Stimulated activated CD8-positive, alpha-beta memory T cell treated with anti-CD3 and anti-CD28 coated beads, Interleukin-12 subunit alpha, Interleukin-12 subunit beta, amount 100 ng/mL, for 1 hour (primary cell): ENCODE results near the gene KIAA0513.
"Not testable (repeated sequence)": the region's sequence is repeated elsewhere in the genome, so short reads cannot be mapped to it uniquely, and the experiment has no call there.

Source experiments
- DNase-seq: peaks from one replicate; pipeline ENCODE4 v3.0.0-alpha.2; 2020; ENCODE audit warnings: low read depth

Gene KIAA0513

DNA sequence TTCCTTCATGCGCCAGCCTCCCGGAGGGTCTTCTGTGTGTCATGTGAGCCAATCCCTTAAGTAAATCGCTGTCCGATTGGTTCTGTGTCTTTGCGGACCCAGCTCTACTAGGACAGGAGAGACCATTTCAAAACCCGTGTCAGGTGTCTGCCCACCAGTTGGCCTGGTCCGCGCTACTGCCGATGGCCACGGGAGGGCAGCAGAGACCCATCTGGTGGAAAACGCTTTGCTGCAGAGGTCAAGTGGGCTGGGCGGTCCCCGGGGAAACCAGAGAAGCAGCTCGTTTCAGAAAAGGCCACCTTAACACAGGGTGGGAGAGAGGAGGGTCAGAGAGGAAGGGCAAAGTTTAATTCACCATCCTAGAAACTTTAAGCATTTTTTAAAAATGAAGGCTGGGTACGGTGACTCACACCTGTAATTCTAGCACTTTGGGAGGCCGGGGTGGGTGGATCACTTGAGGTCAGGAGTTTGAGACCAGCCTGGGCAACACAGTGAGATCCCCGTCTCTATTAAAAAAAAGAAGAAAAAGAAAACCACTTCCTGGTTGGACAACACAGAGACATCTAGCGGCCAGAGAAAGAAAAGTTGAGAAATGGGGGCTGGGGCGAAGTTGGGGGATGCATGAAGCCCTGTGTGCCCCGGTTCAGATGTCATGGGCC lies 87.4 kb downstream of the KIAA0513 start:
- peak; percentile 63 for DNase-seq

DNA sequence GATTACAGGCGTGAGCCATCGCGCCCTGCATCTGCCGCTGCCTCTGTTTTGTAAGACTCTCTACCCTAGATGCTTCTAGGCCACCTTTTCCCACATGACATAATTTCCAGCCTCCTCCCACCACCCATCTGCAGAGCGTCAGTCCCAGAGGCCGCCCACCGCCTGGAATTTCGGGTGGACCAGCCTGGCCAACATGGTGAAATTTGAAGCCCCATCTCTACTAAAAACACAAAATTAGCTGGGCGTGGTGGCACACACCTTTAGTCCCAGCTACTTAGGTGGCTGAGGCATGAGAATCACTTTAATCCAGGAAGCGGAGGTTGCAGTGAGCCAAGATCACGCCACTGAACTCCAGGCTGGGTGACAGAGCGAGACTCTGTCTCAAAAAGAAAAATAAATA lies 89.8 kb downstream of the KIAA0513 start:
- no peak for DNase-seq

DNA sequence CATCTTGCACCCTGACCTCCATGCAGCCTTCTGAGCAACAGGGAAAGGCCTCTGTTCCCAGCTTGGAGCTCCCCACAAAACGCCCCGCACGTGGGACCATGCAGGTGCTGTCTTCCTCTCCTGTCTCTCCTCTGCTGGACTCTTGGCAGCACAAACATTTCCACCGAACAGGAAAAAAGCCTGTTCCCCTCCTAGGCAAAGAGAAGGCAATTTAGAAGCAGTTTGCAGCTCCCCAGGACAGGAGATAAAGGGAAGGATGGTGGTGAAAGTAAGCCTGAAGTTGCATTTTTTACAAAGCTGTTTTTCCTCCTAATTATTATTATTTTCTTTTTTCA lies 92.4 kb downstream of the KIAA0513 start:
- no peak for DNase-seq

DNA sequence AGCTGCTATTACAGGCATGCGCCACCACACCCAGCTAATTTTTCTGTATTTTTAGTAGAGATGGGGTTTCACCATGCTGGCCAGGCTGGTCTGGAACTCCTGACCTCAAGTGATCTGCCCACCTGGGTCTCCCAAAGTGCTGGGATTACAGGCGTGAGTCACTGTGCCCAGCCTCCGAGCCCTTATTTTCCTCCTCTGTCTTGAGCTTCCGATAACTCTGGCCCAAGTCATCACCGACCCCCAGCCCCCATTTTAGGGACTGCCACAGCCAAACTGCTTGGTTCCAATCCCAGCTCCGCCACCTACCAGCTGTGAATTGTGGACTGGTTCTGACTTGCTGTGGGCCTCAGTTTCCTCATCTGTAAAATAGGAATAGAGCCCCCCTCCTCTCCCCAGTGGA lies 95.8 kb downstream of the KIAA0513 start:
- DNase-seq = not testable (repeated sequence)

DNA sequence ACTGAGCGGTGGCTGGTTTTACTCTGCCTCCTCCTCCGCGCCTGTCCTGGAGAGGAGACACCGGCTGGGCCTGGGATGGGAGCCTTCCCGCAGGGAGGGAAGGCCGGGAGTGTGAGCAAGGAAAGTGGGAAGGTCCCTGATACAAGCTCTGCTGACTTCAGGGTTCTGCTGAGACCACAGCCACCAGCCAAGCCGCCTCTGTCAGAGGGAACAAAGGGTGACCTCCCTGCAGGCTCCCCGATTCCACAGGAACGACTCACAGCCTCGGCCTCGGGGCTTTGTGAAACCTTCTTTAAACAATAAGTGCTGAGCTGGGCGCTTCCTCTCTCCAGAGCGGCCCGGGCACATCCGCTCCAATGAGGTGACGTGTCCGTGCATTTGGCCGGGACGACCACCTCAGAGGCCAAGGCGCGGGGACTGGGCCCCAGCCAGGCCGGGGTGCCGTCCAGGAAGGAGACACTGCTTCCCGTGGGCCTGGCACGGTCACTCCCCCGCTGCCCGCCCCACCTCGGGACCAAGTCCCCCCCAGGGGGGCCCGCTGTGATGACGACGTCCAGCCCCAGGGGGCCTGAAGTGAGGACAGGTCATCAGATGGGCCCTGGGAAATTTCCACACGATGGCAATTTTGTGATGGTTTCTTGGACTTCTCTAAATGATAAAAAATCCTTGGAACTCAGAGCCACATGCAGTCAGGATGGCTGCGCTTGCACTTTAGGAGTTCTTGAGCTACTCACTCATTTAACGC lies 96.5 kb downstream of the KIAA0513 start:
- no peak for DNase-seq

DNA sequence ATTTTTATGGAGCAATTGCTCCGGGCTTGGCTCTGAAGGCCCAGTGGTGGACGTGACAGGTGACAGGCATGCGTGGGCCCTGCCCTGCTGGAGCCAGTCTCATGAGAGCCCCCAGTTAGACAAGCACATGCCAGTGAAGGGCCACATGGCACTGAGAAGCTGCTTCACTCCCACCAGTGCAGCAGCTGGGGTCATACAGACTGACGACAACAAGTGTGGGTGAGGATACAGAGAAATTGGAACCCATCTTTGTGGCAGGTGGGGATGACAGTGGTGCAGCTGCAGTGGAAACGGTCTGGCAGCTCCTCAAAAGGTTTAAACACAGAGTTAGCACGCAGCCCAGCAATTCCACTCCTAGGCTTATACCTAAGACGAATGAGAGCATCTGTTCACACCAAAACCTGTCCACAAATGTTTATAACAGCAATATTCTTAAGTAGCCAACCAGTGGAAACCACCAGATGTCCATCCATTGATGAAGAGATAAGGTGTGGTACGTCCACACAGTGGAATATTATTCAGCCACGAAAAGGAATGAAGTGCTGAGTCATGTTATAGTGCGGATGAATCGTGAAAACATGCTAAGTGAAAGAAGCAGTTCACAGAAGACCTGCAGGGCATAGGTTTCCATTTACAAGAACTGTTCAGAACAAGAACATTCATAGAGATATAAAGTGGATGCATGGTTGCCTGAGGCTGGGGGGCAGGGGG lies 97.2 kb downstream of the KIAA0513 start:
- no peak for DNase-seq

DNA sequence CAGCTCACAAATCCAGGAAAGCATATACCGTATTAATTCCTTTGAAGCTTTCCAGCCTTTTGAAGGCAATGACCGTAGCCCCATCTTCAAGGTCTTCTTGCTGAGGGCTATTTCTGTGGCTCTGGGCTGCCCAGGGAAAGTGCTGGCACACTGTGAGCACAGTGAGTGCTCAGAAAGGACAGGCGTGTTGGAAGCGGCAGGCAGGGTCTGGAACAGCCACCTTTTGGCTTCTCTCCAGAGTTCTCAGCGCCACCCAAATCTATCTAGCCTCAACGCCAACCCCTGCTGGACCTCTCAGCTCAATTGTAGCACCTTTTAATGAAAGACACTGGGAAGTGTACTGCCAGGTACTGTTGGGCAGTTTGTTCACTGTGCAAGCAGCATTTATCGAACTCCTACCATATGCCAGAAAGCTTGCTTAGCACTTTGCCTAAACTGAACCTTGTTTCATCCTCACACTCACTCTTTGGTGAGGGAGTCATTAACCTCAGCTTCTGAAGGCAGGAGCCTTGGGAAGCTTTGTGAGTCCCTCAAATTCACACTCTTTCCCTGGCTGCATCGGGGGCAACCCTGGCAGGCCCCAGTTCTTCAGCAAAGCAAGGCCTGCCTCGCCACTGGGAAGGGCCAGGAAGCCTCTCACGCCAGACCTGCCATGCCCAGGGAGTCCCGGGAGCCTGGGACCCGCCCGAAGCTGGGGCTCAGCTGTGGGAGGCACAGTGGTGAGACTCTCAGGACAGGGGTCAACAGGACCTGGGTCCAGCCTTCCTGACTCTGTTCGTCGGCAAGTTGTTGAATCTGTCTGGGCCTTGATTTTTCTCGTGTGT lies 98.2 kb downstream of the KIAA0513 start:
- no peak for DNase-seq

DNA sequence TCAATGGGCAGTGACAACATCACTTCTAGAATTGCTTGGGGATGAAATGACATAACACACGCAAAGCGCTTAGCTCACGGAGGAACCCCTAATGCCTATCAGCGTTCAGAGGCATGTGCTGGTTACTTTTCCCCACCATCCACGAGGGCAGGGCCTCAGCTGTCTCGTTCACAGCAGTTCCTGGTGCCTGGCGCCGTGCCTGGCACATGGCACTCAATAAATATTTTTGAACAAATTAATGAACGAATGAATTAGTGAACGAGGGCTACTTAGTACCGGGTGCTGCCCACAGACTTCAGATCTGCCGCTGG lies 98.8 kb downstream of the KIAA0513 start:
- no peak for DNase-seq

DNA sequence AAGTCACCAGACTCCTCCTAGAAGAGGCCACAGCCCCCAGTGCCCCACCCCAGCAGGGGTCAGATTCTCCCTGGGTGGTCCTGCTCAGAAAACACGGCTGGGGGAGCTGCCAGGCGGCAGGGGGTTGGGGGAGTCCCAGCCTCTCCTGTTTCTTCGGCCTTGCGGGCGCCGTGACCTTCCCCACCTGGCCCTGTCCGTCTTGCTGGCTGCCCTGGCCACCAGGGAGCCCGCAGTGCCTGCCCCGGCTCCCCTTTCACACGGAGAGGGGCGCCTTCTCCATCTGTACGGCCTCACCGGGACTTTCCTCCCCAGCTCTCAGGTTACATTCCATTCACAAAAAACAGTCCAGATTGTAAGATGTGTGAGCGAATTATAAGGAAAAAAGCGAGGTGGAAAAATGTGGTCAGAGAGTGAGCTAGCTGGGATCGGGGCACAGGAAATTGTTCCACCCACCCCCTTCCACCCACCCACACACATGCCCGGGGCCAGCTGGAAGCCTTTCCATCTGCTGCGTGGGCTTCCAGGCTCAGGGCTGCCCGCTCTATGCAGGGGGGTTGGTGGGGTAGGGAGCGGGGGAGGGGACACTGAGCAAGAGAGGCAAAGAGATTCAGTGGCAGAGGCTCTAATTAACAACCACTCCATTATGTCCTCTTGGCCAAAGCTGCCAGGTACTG lies 99.2 kb downstream of the KIAA0513 start:
- no peak for DNase-seq

DNA sequence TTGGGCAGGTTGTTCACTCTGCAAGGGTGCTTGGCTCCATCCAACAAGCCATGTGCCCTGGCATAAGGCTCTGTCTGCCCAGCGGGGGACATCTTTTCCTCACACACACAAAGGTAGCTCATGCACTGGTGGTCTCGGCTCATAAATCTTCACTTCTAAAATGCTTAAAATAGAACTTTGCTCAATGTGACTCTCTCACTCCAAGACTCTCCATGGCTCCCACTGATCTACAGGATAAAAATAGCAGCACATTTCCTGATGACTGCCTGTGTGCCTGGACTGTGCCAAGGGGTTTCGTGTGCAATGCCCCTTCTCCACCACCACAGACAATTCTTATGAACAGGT lies 99.8 kb downstream of the KIAA0513 start:
- DNase-seq = no peak

DNA sequence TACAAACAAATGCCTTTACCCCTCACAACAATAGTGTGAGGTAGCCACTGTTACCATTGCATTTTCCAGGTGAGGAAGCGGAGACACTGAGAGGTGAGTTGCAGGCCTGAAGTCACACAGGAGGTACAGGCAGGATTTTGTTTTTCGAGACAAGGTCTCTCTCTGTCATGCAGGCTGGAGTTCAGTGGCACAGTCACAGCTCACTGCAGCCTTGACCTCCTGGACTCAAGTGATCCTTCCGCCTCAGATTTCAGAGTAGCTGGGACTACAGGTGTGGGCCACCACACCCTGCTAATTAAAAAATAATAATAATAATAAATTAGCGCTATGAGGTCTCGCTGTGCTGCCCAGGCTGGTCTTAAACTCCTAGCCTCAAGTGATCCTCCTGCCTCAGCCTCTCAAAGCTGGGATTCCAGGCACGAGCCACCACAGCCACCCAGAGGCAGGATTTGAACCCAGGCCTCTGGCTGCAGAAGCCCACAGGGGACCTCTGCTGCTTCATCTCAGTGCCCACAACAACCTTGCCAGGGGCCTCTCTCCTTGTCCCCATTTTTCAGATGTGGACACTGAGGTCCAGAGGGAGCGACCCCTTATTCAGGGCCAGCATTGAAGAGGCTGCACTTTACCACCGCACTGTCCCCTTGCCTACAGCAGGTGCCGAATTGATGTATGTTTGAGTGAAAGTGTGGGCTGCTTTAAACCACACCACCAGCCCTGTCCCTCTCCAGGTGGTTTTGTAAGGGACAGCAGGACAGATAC lies 100.7 kb downstream of the KIAA0513 start:
- DNase-seq = no peak

DNA sequence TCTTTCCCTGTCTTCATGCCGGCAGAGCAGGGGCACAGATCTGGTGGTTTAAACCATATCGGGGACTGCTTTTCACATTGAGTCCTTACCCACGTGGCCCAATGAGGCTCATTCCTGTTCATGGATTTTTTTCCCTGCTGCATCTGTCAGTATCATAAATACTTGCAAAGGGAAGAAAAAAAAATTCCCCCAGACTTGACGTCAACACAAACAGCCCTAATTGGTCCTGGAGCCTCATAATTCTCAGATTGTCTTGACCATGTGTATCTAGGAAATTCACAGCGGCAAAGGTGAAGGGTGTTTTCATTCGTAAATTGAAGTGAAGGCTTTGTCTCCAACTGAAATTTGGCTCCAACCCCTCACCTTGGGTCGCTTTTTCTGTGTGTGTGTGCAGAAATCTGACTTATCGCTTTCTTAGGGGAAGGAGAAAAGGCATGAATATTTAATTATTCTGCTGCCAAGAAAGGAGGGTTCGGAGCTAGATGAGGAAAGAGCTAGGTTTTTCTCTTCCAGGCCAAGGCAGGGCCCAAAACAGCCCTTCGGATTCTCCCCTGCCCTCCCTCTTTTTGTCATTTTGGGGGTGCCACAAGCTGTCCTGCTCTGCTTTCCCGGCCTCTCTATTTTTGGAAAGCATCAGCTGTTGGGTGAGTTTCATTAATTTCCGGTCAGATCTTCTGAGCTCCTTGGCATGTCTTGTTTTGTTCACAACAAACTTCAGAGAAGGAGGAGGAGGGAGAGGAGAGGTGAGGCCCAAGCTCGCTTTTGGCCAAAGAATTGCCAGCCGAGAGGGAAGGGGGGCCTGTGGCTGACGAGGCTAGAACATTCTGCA lies 102.5 kb downstream of the KIAA0513 start:
- DNase-seq = no peak

DNA sequence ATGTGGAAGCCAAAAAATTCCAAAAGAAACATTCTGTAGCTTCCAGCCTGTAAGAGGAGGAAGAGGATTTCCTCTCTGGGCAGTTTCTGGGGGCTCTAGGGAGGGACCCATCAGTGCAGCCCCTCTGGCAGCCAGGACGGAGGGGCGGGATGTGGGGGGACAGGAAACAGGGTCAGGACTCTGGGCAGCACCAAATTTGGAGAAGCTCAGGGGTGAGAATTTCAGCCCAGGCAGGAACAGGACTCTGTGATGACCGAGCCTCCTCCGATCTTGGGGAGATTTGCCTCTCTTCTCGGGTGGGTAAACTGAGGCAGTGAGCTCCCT lies 103.1 kb downstream of the KIAA0513 start:
- DNase-seq = no peak

DNA sequence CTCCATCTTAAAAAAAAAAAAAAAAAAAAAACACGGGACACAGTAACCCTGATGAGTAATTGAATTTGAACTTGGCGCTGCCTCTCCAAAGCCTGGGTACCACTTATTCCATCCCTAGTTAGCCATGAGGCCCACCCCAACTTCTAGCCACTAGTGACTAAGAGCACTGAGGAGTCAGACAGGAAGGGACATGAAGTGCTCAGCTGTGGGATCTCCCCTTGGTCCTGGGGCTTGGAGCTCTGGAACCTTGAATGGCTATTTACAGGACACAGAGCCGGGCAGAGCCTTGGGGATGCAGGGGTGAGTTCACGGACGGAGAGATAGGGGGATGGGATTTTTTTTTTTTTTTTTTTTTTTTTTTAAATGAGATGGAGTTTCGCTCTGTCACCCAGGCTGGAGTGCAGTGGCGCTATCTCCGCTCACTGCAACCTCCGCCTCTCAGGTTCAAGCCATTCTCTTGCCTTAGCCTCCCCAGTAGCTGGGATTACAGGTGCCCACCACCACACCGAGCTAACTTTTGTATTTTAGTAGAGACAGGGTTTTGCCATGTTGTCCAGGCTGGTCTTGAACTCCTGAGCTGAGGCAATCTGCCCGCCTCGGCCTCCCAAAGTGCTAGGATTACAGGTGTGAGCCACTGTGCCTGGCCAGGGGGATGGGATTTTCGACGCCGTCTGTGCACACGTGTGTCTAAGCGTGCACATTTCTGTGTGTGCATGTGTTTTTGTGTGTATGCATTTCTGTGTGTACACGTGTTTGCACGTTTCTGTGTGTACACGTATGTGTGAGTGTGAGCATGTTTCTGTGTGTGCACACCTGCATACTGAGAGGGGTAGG lies 105.1 kb downstream of the KIAA0513 start:
- DNase-seq = no peak

DNA sequence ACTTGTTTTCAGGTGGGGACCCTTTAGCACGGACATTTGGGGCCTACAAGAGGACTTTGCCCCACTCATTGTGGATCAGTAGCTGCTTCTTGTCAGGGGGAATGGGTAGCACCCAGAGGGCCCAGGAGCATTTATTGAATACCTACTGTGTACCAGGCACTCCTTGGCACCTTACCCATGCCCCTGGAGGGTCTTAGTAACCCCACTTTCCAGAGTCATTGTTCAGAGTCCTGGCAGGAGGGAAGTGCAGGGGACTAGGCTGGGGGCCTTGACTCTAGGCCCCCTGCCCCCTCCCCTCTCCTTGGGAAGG lies 105.7 kb downstream of the KIAA0513 start:
- no peak for DNase-seq

DNA sequence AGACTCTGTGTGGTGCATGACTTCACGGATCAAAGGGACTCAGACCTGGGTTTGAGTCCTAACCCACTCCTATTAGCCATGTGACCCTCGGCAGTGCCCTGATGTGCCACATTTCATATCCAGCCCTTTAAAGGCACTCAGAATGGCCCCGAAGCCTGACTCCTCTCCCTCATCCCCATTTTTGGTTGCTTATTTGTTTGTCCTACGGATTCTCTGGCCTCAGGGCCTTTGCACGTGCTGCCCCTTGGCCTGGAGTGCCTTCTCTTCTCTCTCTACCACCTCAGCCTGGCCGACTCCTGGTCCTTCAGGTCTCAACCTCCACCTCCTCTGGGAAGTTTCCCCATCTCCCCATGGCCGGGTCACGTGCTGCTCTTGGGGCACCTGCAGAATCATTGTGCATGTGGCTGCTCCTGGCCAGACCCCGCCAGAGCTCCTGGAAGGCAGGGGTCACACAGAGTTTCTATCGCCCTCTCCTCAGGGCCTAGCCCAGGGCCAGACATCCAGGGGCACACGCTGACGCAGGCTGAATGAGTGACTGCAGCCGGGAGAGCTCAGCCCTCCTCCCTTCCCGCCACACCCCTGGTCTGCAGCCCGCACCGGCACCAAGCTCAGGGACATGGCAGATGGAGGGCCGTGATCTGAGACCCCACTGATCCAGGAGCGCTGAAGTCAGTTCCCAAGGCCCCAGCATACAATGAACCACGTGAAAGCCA lies 106.6 kb downstream of the KIAA0513 start:
- no peak for DNase-seq

DNA sequence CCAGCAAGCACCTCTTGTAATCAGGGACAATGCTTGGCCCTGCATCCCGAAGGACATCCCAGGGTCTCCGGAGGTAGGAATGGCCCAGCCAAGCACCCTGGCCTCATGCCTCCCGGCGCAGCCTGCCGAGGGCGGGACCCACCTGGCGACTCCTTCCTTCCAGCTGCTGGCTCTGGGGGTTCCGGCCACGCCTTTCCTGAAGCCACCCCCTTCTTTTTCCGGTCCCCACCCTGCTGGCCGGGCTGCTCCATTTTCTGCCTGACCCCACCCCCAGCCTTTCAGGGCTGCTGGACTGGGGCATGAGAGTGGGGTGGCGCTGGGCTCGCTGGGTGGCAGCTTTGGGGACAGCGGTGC lies 107.2 kb downstream of the KIAA0513 start:
- no peak for DNase-seq

DNA sequence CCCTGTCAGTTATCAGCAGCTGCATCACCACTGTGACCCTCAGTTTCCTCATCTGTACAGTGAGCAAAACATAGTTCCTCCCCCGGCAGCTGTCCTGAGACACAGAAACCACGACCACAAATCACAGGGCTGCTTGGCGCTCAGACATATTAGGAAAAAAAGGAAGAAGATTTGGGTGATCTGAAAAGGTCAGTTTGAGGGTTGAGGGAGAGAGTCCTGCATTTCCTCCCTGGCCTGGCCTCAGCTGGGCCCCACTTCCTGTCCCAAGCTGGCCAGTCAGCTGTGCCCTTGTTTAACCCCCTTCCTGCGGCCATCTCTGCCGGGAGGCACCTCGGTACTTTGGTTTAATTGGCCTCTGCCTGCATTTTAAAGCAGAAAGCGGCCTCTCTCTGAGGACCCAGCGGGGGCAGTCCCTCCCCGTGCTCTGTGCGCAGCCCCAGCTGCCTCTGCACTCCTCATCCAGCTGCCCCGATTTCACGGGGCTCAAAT lies 108.7 kb downstream of the KIAA0513 start:
- DNase-seq = no peak

DNA sequence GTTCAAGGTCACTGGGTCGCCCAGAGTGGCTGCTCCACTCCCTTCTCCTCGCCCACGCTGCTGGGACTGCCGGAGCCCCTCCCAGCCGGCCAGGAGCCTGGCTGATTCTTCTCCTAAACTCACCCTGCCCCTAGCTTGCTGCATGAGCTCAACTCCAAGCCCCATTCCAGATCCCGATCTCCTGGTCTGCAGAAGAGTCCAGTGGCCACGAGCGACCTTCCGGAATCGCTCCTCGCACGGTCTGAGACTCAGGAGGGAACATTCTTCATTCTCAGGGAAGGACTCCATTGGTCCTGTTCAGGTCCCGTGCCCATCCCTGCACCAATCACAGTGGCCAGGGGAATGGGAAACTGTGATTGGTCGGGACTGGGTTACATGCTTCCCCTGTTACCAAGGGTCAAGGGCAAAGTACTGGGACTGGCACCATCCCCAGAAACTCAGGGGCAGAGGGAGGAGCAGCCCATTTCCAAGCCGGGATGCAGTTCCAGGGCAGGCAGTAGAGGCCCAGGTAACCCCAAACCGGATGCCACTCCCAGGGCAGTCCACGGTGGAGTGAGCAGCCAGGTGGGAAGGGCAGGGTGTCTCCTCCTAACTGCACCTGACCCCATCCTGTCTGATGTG lies 109.2 kb downstream of the KIAA0513 start:
- no peak for DNase-seq
